Peyer's patch (tissue), 4 donors: ENCODE results near the gene RPS6KA5. TPM values are rescaled to one million over a fixed set of nuclear protein-coding genes. Genes with fewer than 3 reads are reported as not detected.
A peak's percentile ranks its signal among the peaks of the same experiment; 100 is the strongest.

Experiments
- DNase-seq, 3 donors: peaks; one replicate each; pipeline ENCODE4 v3.0.0-alpha.2; 2017 to 2019
- H3K27ac ChIP-seq, 4 donors: fragments of 200-600 bp; sonication (generic); one replicate each; pipeline ENCODE4 v1.5.1; 2016 to 2019
- H3K27me3 ChIP-seq, 2 donors: fragments of 200-600 bp; sonication (generic); one replicate each; pipeline ENCODE4 v1.5.1; 2019
- H3K36me3 ChIP-seq, 3 donors: fragments of 200-600 bp; sonication (generic); one replicate each; pipeline ENCODE4 v1.5.1; 2016 to 2019
- H3K4me1 ChIP-seq, 4 donors: fragments of 200-600 bp; sonication (generic); one replicate each; pipeline ENCODE4 v1.5.1; 2016 to 2019
- H3K4me3 ChIP-seq, 4 donors: fragments of 200-600 bp; sonication (generic); 1 replicate in 3 of 4; 2 replicates in 1 of 4; pipeline ENCODE4 v1.5.1; 2016 to 2019; ENCODE audit warnings: mild to moderate bottlenecking in 1 of 4
- H3K9me3 ChIP-seq, 4 donors: fragments of 200-600 bp; sonication (generic); one replicate each; pipeline ENCODE4 v1.5.1; 2016 to 2019; ENCODE audit warnings: mild to moderate bottlenecking in 1 of 4
- POLR2A ChIP-seq, 2 donors: fragments of 450-650 bp; IDR thresholded peaks; one replicate each; pipeline ENCODE4 v1.5.1; 2017; ENCODE audit warnings: antibody characterized with exemption in 2 of 2, mild to moderate bottlenecking in 2 of 2, moderate library complexity in 2 of 2
- total RNA-seq, 4 donors: library from RNA; depleted of rRNA; stranded (reverse); fragments of >200 nt; gene quantifications; one replicate each; pipeline ENCODE4 v1.1.0, GENCODE V29; 2016
- TF ChIP-seq, protein P1 (sequence below), 6 experiments: fragments of 450-650 bp in 4 of 6; fragments of 200-600 bp in 2 of 6; sonication (generic) in 1 of 6; IDR thresholded peaks; one replicate each; pipeline ENCODE4 v1.5.1; 2017 to 2019; ENCODE audit warnings: antibody characterized with exemption in 6 of 6, mild to moderate bottlenecking in 3 of 6, moderate library complexity in 1 of 6

RPS6KA5 gene
- total RNA-seq, 4 donors from 2014 or later = 10.3 to 15.1 (median 10.6) TPM

DNA sequence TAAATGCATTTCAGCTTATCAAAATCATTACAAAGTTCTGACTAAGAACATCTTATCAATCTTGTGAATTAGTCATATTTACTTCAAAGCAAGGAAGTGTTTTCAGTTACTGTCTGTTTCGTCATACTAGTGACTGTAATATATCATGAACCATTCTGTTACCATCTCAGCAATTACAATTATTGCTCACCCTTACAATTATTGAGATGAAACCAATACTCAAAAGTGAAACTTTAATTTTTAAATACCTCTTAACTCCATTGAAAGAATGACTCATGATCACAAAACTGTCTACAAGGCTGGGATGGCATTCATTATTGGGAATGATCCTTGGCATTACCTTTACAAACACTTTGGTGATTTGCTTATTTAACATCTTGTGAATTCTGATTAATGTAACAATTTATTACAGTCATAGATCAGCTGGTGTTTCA, 90.3 kb downstream of the RPS6KA5 start:
- no peak overlapping the region for H3K4me3 ChIP-seq
- H3K36me3 ChIP-seq = no peaks in the 10 kb centered on the region
- H3K9me3 ChIP-seq = no peaks in the 10 kb centered on the region
- H3K27me3 ChIP-seq = no peaks in the 10 kb centered on the region
- TF ChIP-seq, protein P1, sequence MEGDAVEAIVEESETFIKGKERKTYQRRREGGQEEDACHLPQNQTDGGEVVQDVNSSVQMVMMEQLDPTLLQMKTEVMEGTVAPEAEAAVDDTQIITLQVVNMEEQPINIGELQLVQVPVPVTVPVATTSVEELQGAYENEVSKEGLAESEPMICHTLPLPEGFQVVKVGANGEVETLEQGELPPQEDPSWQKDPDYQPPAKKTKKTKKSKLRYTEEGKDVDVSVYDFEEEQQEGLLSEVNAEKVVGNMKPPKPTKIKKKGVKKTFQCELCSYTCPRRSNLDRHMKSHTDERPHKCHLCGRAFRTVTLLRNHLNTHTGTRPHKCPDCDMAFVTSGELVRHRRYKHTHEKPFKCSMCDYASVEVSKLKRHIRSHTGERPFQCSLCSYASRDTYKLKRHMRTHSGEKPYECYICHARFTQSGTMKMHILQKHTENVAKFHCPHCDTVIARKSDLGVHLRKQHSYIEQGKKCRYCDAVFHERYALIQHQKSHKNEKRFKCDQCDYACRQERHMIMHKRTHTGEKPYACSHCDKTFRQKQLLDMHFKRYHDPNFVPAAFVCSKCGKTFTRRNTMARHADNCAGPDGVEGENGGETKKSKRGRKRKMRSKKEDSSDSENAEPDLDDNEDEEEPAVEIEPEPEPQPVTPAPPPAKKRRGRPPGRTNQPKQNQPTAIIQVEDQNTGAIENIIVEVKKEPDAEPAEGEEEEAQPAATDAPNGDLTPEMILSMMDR (IDR thresholded peaks at IDR 0.05) = no peak
- no peak for TF ChIP-seq POLR2A (IDR thresholded peaks at IDR 0.05)
- peaks cover 0 to 16% (median 0%) of the 10 kb centered on the region in 4 donors for H3K4me1 ChIP-seq
- peak overlapping the region in 1 of 4 donors; percentile 50 for H3K27ac ChIP-seq
- DNase-seq = no peak

DNA sequence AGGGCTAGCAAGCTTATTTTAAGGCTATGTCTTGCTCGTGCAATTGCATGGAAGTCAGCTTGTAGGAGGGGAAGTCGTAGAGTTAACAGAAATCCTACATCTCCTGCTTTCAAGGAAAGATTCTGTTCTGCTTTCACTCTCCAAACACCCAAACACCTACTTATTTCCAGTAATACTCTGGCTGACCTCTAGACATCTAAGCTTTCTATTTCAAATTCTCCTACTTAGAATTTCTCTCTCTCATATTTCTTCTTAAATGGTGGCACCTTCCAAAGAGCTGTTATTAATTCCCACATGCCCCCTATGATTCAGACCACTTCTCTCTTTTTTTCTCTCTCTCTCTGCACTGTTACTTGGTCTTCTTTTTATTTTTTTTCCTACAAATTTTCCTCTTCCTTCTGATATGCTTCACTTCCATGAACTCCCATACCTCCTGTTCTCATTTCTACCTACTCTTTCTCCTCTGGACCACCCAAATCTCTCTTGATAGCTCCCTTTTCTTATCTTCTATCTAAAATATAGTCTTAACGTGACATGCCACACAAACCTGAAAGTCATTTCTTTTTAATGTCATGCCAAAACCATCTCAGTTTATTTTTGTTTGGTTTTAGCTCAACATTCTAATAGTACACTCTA, 90.8 kb downstream of the RPS6KA5 start:
- H3K36me3 ChIP-seq = no peaks in the 10 kb centered on the region
- peaks cover 0 to 15% (median 0%) of the 10 kb centered on the region in 4 donors for H3K4me1 ChIP-seq
- no peak for TF ChIP-seq POLR2A (IDR thresholded peaks at IDR 0.05)
- TF ChIP-seq, protein P1 (IDR thresholded peaks at IDR 0.05) = no peak
- no peaks in the 10 kb centered on the region for H3K27me3 ChIP-seq
- H3K27ac ChIP-seq = no peak overlapping the region
- DNase-seq = no peak
- H3K9me3 ChIP-seq = no peaks in the 10 kb centered on the region
- no peak overlapping the region for H3K4me3 ChIP-seq

DNA sequence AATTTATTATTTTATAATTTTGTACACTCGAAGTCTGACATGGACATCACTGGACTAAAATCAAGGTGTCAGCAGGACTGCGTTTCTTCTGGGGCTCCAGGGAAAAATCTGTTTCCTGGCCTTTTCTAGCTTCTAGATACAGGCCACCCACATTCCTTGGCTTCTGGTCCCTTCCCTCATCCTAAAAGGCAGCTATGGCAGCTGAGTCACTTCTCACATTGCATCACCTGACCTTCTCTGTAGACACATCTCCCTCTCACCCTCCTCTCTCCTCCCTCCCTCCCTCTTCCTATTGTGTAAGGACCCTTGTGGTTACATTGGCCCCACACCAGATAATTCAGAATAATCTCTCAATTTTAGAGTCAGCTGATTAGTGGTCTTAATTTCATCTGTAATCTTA, 92.4 kb downstream of the RPS6KA5 start:
- Histone ChIP-seq H3K27ac (no peak overlapping the region), H3K9me3 (no peaks in the 10 kb centered on the region), H3K36me3 (no peaks in the 10 kb centered on the region), H3K4me1 (peaks cover 0 to 15% (median 0%) of the 10 kb centered on the region in 4 donors), H3K4me3 (no peak overlapping the region), H3K27me3 (no peaks in the 10 kb centered on the region)
- DNase-seq = no peak
- TF ChIP-seq POLR2A (IDR thresholded peaks at IDR 0.05) = no peak
- TF ChIP-seq, protein P1 (IDR thresholded peaks at IDR 0.05) = no peak

DNA sequence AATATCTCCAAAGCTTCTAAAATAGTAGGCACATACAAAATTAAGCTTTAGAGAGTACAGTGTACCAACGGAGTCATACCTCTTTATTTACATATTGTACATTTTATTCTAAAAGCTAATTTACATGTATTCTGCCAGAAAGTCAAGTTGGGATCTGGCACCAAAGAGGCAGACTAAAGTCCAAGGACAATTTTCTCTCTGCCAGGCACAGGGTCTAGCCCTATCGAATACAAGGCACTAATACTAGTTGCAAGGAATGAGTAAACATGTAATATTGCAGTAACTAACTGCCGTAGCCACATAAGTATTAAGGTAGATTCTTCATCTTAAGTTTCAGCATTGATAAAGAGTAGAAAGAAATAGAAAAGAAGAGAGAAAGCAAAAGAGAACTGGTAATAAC, 93.9 kb downstream of the RPS6KA5 start:
- no peak overlapping the region for H3K4me3 ChIP-seq
- TF ChIP-seq POLR2A (IDR thresholded peaks at IDR 0.05) = no peak
- TF ChIP-seq, protein P1 (IDR thresholded peaks at IDR 0.05) = no peak
- no peaks in the 10 kb centered on the region for H3K27me3 ChIP-seq
- no peaks in the 10 kb centered on the region for H3K36me3 ChIP-seq
- DNase-seq = no peak
- no peaks in the 10 kb centered on the region for H3K9me3 ChIP-seq
- no peak overlapping the region for H3K27ac ChIP-seq
- H3K4me1 ChIP-seq = peaks cover 0 to 15% (median 0%) of the 10 kb centered on the region in 4 donors

DNA sequence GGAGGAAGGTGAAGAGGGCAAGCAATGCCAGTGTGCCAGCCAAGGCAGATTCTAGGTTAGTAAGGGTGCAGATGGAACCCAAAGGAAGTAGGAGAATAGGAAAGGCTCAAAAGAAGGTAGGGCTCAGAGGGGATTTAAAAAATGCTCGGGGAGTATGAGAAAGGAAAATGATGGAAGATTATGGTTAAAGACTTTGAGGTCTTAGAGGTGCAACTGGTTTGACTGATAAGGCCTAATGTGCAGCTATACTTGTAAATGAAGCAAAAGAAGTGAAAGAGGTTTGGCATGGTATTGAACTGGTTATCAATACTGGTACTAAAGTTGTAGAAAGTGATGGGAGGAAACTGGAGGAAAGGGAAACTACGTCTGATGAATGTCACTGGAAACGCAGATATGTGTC, 94.7 kb downstream of the RPS6KA5 start:
- H3K4me1 ChIP-seq = peaks cover 0 to 15% (median 0%) of the 10 kb centered on the region in 4 donors
- no peaks in the 10 kb centered on the region for H3K36me3 ChIP-seq
- no peaks in the 10 kb centered on the region for H3K27me3 ChIP-seq
- H3K27ac ChIP-seq = no peak overlapping the region
- no peaks in the 10 kb centered on the region for H3K9me3 ChIP-seq
- H3K4me3 ChIP-seq = no peak overlapping the region
- no peak for TF ChIP-seq POLR2A (IDR thresholded peaks at IDR 0.05)
- TF ChIP-seq, protein P1 (IDR thresholded peaks at IDR 0.05) = no peak
- no peak for DNase-seq
